Upper lobe of left lung (tissue), 6 donors: Measurements from ENCODE around the gene SPPL3. TPM values are rescaled to one million over a fixed set of nuclear protein-coding genes. Genes with fewer than 3 reads are reported as not detected.

ENCODE experiments used
- ATAC-seq, 2 donors: fragments of 200-7000 bp; cut with Tn5 transposase; one replicate each; pipeline ENCODE4 v1.9.1; 2022; ENCODE audit warnings: mild to moderate bottlenecking in 2 of 2, moderate library complexity in 2 of 2; ENCODE audit not compliant: low FRiP score in 2 of 2
- DNase-seq, 2 donors: peaks; one replicate each; pipeline ENCODE4 v3.0.0-alpha.2; 2019 to 2020
- H3K27ac ChIP-seq, 4 donors: fragments of 200-600 bp; sonication (generic); one replicate each; pipeline ENCODE4 v1.5.1; 2016 to 2019
- H3K27me3 ChIP-seq, 4 donors: fragments of 200-600 bp; sonication (generic); one replicate each; pipeline ENCODE4 v1.5.1; 2017 to 2019
- H3K36me3 ChIP-seq, 4 donors: fragments of 200-600 bp; sonication (generic); one replicate each; pipeline ENCODE4 v1.5.1; 2016 to 2019
- H3K4me1 ChIP-seq, 4 donors: fragments of 200-600 bp; sonication (generic); one replicate each; pipeline ENCODE4 v1.5.1; 2018 to 2019
- H3K4me3 ChIP-seq, 4 donors: fragments of 200-600 bp; sonication (generic); one replicate each; pipeline ENCODE4 v1.5.1; 2017 to 2019; ENCODE audit warnings: mild to moderate bottlenecking in 2 of 4, moderate library complexity in 1 of 4
- H3K9me3 ChIP-seq, 4 donors: fragments of 200-600 bp; sonication (generic); one replicate each; pipeline ENCODE4 v1.5.1; 2018 to 2019
- EP300 ChIP-seq, 4 donors: sonication (generic); formaldehyde crosslinking; IDR thresholded peaks; one replicate each; pipeline ENCODE4 v1.5.1; 2017; ENCODE audit warnings: antibody characterized with exemption in 4 of 4, control low read depth in 2 of 4
- POLR2A ChIP-seq, 4 donors: fragments of 450-650 bp; IDR thresholded peaks; one replicate each; pipeline ENCODE4 v1.5.1; 2016 to 2017; ENCODE audit warnings: antibody characterized with exemption in 4 of 4, mild to moderate bottlenecking in 2 of 4
- POLR2AphosphoS5 ChIP-seq, 2 donors: sonication (generic); formaldehyde crosslinking; IDR thresholded peaks; one replicate each; pipeline ENCODE4 v1.5.1; 2017; ENCODE audit warnings: antibody characterized with exemption in 2 of 2
- WGBS, 2 donors: methylation state at CpG; one replicate each; pipeline ENCODE4 v1.1.5; 2017 to 2018; 5-methylcytosine and 5-hydroxymethylcytosine counted together
- total RNA-seq, 6 donors: library from RNA; depleted of rRNA in 4 of 6; stranded (reverse); fragments of >200 nt in 4 of 6; gene quantifications; one replicate each; pipeline versions ENCODE4 v1.1.0 to v1.2.1, GENCODE V29; 2016 to 2021
- TF ChIP-seq, protein P1 (sequence below), 6 experiments: fragments of 450-650 bp in 4 of 6; fragments of 200-600 bp in 2 of 6; sonication (generic) in 2 of 6; IDR thresholded peaks; one replicate each; pipeline ENCODE4 v1.5.1; 2016 to 2019; ENCODE audit warnings: antibody characterized with exemption in 6 of 6
- donor health status: DM: no; HTN: no; CAD: no; lungs with moderate emphysema.
- donor health status: DM: no; HTN: yes; CAD: no; lungs with severe emphysema.

Gene SPPL3
- total RNA-seq, 6 donors from 2014 or later, result 17.8 to 44.3 (median 23.2) TPM

- Histone ChIP-seq H3K36me3 (no peaks in the 10 kb centered on the region), H3K4me1 (peaks cover 0 to 21% (median 18%) of the 10 kb centered on the region in 4 donors), H3K27me3 (no peaks in the 10 kb centered on the region), H3K4me3 (no peak overlapping the region), H3K27ac (peak overlapping the region in 1 of 4 donors; percentile 27), H3K9me3 (no peaks in the 10 kb centered on the region)
- WGBS, 2 donors, result 54 to 77% methylated on average over 4 of the region's 4 CpGs
- DNase-seq (no peak), ATAC-seq (no peak)
- no peak for TF ChIP-seq POLR2A (IDR thresholded peaks at IDR 0.05)
- TF ChIP-seq EP300 (IDR thresholded peaks at IDR 0.05), result no peak
Measured at GRCh38 chr12:120873226-120873625, 30.9 kb downstream of the SPPL3 start.

GRCh38 chr12:120872487-120872886, 31.7 kb downstream of the SPPL3 start:
- no peaks in the 10 kb centered on the region for H3K9me3 ChIP-seq
- DNase-seq, result no peak
- 54 to 64% methylated on average over 5 of the region's 5 CpGs for WGBS, 2 donors

GRCh38 chr12:120870415-120870814, 33.7 kb downstream of the SPPL3 start:
- H3K4me3 ChIP-seq, result no peak overlapping the region
- no peaks in the 10 kb centered on the region for H3K36me3 ChIP-seq
- DNase-seq (no peak), ATAC-seq (no peak)
- H3K27ac ChIP-seq, result no peak overlapping the region
- WGBS, 2 donors, result 100% methylated on average over 1 of the region's 1 CpG
- H3K27me3 ChIP-seq, result no peaks in the 10 kb centered on the region
- peaks cover 0 to 26% (median 22%) of the 10 kb centered on the region in 4 donors for H3K4me1 ChIP-seq
- no peaks in the 10 kb centered on the region for H3K9me3 ChIP-seq
- TF ChIP-seq POLR2A (IDR thresholded peaks at IDR 0.05), result no peak
- TF ChIP-seq EP300 (IDR thresholded peaks at IDR 0.05), result no peak
- no peak for TF ChIP-seq POLR2AphosphoS5 (IDR thresholded peaks at IDR 0.05)
- TF ChIP-seq, protein P1, sequence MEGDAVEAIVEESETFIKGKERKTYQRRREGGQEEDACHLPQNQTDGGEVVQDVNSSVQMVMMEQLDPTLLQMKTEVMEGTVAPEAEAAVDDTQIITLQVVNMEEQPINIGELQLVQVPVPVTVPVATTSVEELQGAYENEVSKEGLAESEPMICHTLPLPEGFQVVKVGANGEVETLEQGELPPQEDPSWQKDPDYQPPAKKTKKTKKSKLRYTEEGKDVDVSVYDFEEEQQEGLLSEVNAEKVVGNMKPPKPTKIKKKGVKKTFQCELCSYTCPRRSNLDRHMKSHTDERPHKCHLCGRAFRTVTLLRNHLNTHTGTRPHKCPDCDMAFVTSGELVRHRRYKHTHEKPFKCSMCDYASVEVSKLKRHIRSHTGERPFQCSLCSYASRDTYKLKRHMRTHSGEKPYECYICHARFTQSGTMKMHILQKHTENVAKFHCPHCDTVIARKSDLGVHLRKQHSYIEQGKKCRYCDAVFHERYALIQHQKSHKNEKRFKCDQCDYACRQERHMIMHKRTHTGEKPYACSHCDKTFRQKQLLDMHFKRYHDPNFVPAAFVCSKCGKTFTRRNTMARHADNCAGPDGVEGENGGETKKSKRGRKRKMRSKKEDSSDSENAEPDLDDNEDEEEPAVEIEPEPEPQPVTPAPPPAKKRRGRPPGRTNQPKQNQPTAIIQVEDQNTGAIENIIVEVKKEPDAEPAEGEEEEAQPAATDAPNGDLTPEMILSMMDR (IDR thresholded peaks at IDR 0.05), result no peak

More at GRCh38 chr12:120872487-120872886, 31.7 kb downstream of the SPPL3 start:
- Histone ChIP-seq H3K27ac (no peak overlapping the region), H3K27me3 (no peaks in the 10 kb centered on the region), H3K4me3 (no peak overlapping the region), H3K4me1 (peaks cover 0 to 21% (median 18%) of the 10 kb centered on the region in 4 donors), H3K36me3 (no peaks in the 10 kb centered on the region)
- TF ChIP-seq POLR2AphosphoS5 (IDR thresholded peaks at IDR 0.05) (no peak), EP300 (IDR thresholded peaks at IDR 0.05) (no peak), POLR2A (IDR thresholded peaks at IDR 0.05) (no peak)
- TF ChIP-seq, protein P1 (IDR thresholded peaks at IDR 0.05), result no peak
- no peak for ATAC-seq

GRCh38 chr12:120869376-120869775, 34.8 kb downstream of the SPPL3 start:
- Histone ChIP-seq H3K36me3 (no peaks in the 10 kb centered on the region), H3K27ac (no peak overlapping the region), H3K27me3 (no peaks in the 10 kb centered on the region), H3K4me3 (no peak overlapping the region), H3K9me3 (no peaks in the 10 kb centered on the region), H3K4me1 (peaks cover 0 to 26% (median 23%) of the 10 kb centered on the region in 4 donors)
- no peak for DNase-seq
- TF ChIP-seq, protein P1 (IDR thresholded peaks at IDR 0.05), result no peak
- no peak for TF ChIP-seq POLR2AphosphoS5 (IDR thresholded peaks at IDR 0.05)
- no peak for TF ChIP-seq POLR2A (IDR thresholded peaks at IDR 0.05)
- TF ChIP-seq EP300 (IDR thresholded peaks at IDR 0.05), result no peak
- WGBS, 2 donors, result 77 to 83% methylated on average over 4 of the region's 4 CpGs
- no peak for ATAC-seq

DNA sequence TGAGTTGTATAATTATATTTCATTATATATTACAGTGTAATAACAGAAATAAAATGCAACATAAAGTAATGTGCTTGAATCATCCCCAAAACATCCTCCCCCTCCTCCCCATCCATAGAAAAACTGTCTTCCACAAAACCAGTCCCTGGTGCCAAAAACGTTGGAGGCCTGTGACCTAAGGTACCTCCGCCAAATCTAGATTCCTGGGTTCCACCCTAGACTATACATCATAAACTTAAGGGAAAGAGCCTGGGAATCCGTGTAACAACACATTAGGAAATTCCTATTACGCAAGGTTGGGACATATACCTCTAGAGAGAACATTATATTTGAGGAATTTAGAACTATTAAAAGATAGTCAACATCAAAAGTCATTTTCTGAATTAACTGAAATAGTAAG, 38.0 kb downstream of the SPPL3 start:
- H3K4me3 ChIP-seq, result no peak overlapping the region
- no peaks in the 10 kb centered on the region for H3K27me3 ChIP-seq
- WGBS, 2 donors, result 63 to 72% methylated on average over 4 of the region's 4 CpGs

More for the DNA sequence above, 38.0 kb downstream of the SPPL3 start:
- H3K27ac ChIP-seq, result no peak overlapping the region
- no peak for ATAC-seq
- H3K4me1 ChIP-seq, result peaks cover 0 to 10% (median 3%) of the 10 kb centered on the region in 4 donors
- no peaks in the 10 kb centered on the region for H3K9me3 ChIP-seq
- DNase-seq, result no peak
- H3K36me3 ChIP-seq, result no peaks in the 10 kb centered on the region
- TF ChIP-seq, protein P1 (IDR thresholded peaks at IDR 0.05), result no peak
- TF ChIP-seq EP300 (IDR thresholded peaks at IDR 0.05) (no peak), POLR2A (IDR thresholded peaks at IDR 0.05) (no peak), POLR2AphosphoS5 (IDR thresholded peaks at IDR 0.05) (no peak)
